HepG2 (cell line): Measurements from ENCODE around the gene RGS7. TPM values are rescaled to one million over a fixed set of nuclear protein-coding genes. Genes with fewer than 3 reads are reported as not detected.

ENCODE experiments used
- ATAC-seq: fragments of 200-7000 bp; cut with Tn5 transposase; 3 replicates; pipeline ENCODE4 v1.9.1; 2020; ENCODE audit warnings: mild to moderate bottlenecking, moderate library complexity
- BruUV-seq: library from RNA; stranded (reverse); fragments of 400-500 nt; replicated peaks from 2 replicates; lab custom pipeline; 2021; lab: Mats Ljungman, UMichigan
- CTCF ChIA-PET: fragments of 300-600 bp; formaldehyde crosslinking; extraction: SDS; loops from one replicate; lab custom pipeline; 2021; ENCODE audit warnings: low total read pairs, inconsistent platforms, low intra/inter-chr PET ratio; lab: Yijun Ruan, JAX
- POLR2A ChIA-PET: fragments of 350-600 bp; sonication (Branson Sonifier 250); formaldehyde crosslinking; loops from one replicate; lab custom pipeline; 2020; ENCODE audit warnings: antibody characterized with exemption, inconsistent platforms; lab: Yijun Ruan, JAX
- DNase-seq: peaks from one replicate; pipeline ENCODE4 v3.0.0-alpha.2; 2015; ENCODE audit warnings: low spot score
- FAIRE-seq: peaks from 3 replicates; lab custom pipeline; 2011; peaks lifted over from hg19 to GRCh38; lab: Jason Lieb, UNC
- H2AFZ ChIP-seq: one replicate; pipeline ENCODE4 v1.6.1; 2011; ENCODE audit warnings: low read length, inconsistent platforms
- H3K27ac ChIP-seq: fragments of 300-600 bp; 3 replicates; pipeline ENCODE4 v1.8.0; 2011; ENCODE audit warnings: mixed run types, mild to moderate bottlenecking, mixed read lengths, low read length, inconsistent platforms; ENCODE audit not compliant: insufficient read depth; ENCODE audit errors: extremely low read length
- H3K27me3 ChIP-seq, 2 experiments: fragments of 200-600 bp in 1 of 2; 2 replicates in 1 of 2; 3 replicates in 1 of 2; pipeline versions ENCODE4 v1.6.0 to v1.8.0; 2011; ENCODE audit warnings: low read length in 2 of 2, mild to moderate bottlenecking in 2 of 2, moderate library complexity in 2 of 2, inconsistent platforms in 1 of 2; ENCODE audit not compliant: insufficient read depth in 2 of 2, control insufficient read depth in 1 of 2
- H3K36me3 ChIP-seq, 2 experiments: fragments of 200-600 bp in 1 of 2; replicated peaks in 1 of 2; 2 replicates in 1 of 2; 3 replicates in 1 of 2; pipeline versions ENCODE4 v1.5.1 to v1.8.0; 2011; ENCODE audit warnings: low read length in 2 of 2, inconsistent platforms in 1 of 2; ENCODE audit not compliant: insufficient read depth in 2 of 2, control insufficient read depth in 1 of 2
- H3K4me1 ChIP-seq: 2 replicates; pipeline ENCODE4 v1.5.1; 2012; ENCODE audit warnings: low read length, inconsistent platforms; ENCODE audit not compliant: insufficient read depth
- H3K4me2 ChIP-seq: 2 replicates; pipeline ENCODE4 v1.6.0; 2011; ENCODE audit warnings: low read depth, low read length, inconsistent platforms
- H3K4me3 ChIP-seq, 3 experiments: fragments of 200-600 bp in 1 of 3; sonication (generic), shearing (Covaris generic) in 1 of 3; replicated peaks in 1 of 3; 2 replicates each; pipeline ENCODE4 v1.5.1; 2011 to 2016; ENCODE audit warnings: low read length in 3 of 3, inconsistent platforms in 2 of 3, low read depth in 2 of 3, mild to moderate bottlenecking in 2 of 3, control low read depth in 1 of 3, mixed read lengths in 1 of 3; ENCODE audit not compliant: insufficient read depth in 1 of 3
- H3K79me2 ChIP-seq: one replicate; pipeline ENCODE4 v1.6.1; 2011; ENCODE audit warnings: low read length, inconsistent platforms; ENCODE audit not compliant: insufficient read depth
- H3K9ac ChIP-seq: 2 replicates; pipeline ENCODE4 v1.6.0; 2011; ENCODE audit warnings: mild to moderate bottlenecking, low read depth, low read length, inconsistent platforms; ENCODE audit not compliant: insufficient read depth
- H3K9me3 ChIP-seq: 2 replicates; pipeline ENCODE4 v1.5.1; 2012; ENCODE audit warnings: mild to moderate bottlenecking, low read length
- H4K20me1 ChIP-seq: 2 replicates; pipeline ENCODE4 v1.6.0; 2011; ENCODE audit warnings: inconsistent platforms, mild to moderate bottlenecking, low read length, moderate library complexity; ENCODE audit not compliant: insufficient read depth
- BCL6 ChIP-seq: IDR thresholded peaks from 2 replicates; pipeline ENCODE4 v1.6.1; 2016; ENCODE audit warnings: missing genetic modification reagents, missing compliant biosample characterization
- NKX3-1 ChIP-seq: sonication (generic); formaldehyde crosslinking; IDR thresholded peaks from 2 replicates; pipeline ENCODE4 v1.5.0; 2020; ENCODE audit warnings: missing genetic modification reagents
- NR2F2 ChIP-seq: IDR thresholded peaks from 2 replicates; pipeline ENCODE4 v1.6.1; 2012; ENCODE audit warnings: low read depth, inconsistent platforms, borderline replicate concordance
- NRL ChIP-seq: sonication (generic); formaldehyde crosslinking; IDR thresholded peaks from 2 replicates; pipeline ENCODE4 v1.5.0; 2020; ENCODE audit warnings: missing genetic modification reagents, mild to moderate bottlenecking, moderate library complexity, borderline replicate concordance
- RARG ChIP-seq: sonication (generic); formaldehyde crosslinking; IDR thresholded peaks from 2 replicates; pipeline ENCODE4 v1.4.0; 2020; ENCODE audit warnings: low read depth, mild to moderate bottlenecking, missing genetic modification reagents
- SIN3A ChIP-seq: IDR thresholded peaks from 2 replicates; pipeline ENCODE4 v1.6.1; 2011; ENCODE audit warnings: low read depth, mild to moderate bottlenecking, control low read depth, low read length, borderline replicate concordance
- SMAD9 ChIP-seq: sonication (generic); formaldehyde crosslinking; IDR thresholded peaks from 2 replicates; pipeline ENCODE4 v1.5.1; 2020; ENCODE audit warnings: mild to moderate bottlenecking, missing genetic modification reagents
- ZNF619 ChIP-seq: sonication (generic); formaldehyde crosslinking; IDR thresholded peaks from 2 replicates; pipeline ENCODE4 v1.4.0; 2020; ENCODE audit warnings: mild to moderate bottlenecking, missing genetic modification reagents
- WGBS: methylation state at CpG from one replicate; pipeline ENCODE4 v1.1.6; 2017; ENCODE audit warnings: low lambda C conversion rate; 5-methylcytosine and 5-hydroxymethylcytosine counted together
- in situ Hi-C: cut with HindIII; loops from 2 replicates; pipeline ENCODE4 v1.10.0; 2017; ENCODE audit warnings: low pct_unique_long_range_greater_than_20kb; ENCODE audit not compliant: extremely low pct_ligation_motif_present
- intact Hi-C: fragments of 100-400 bp; cut with micrococcal nuclease; formaldehyde crosslinking; loops from one replicate; pipeline ENCODE4 v1.10.0; 2022; ENCODE audit not compliant: unreplicated experiment
- polyA plus RNA-seq, 8 experiments: library from polyadenylated mRNA; depleted of rRNA in 3 of 8; stranded (reverse) in 7 of 8; unstranded in 1 of 8; fragments of >200 nt; fragmentation: Illumina TruSeq in 4 of 8; extraction: Trizol in 4 of 8; gene quantifications; 2 replicates each; pipeline versions ENCODE4 v1.2.1 to v1.2.3, GENCODE V29; 2011 to 2016; ENCODE audit warnings: low read depth in 4 of 8, missing spikeins in 1 of 8, mixed read lengths in 1 of 8; ENCODE audit not compliant: insufficient read depth in 1 of 8
- total RNA-seq, 5 experiments: library from RNA; depleted of rRNA; stranded (reverse); fragments of >200 nt; fragmentation: Illumina TruSeq; extraction: Trizol; gene quantifications; 2 replicates each; pipeline ENCODE4 v1.2.3, GENCODE V29; 2016; ENCODE audit warnings: low read depth in 1 of 5
- TF ChIP-seq, protein P1 (sequence below): IDR thresholded peaks from 2 replicates; pipeline ENCODE4 v1.6.1; 2016; ENCODE audit warnings: low read depth
- TF ChIP-seq, protein P2 (sequence below): sonication (generic); formaldehyde crosslinking; IDR thresholded peaks from 2 replicates; pipeline ENCODE4 v1.5.0; 2020; ENCODE audit warnings: mild to moderate bottlenecking, missing genetic modification reagents, borderline replicate concordance
- TF ChIP-seq, protein P3 (sequence below): sonication (generic); formaldehyde crosslinking; IDR thresholded peaks from 2 replicates; pipeline ENCODE4 v1.5.0; 2020; ENCODE audit warnings: missing genetic modification reagents, mild to moderate bottlenecking, borderline replicate concordance

The RGS7 gene
- total and polyA plus RNA-seq, 2 of the 13 experiments (the other 11 are each of a cell fraction or from before 2014, with no cell fraction given) = not detected

GRCh38 chr1:241097479-241097878 is 259.5 kb downstream of the RGS7 start:
- no peaks in the 10 kb centered on the region for H4K20me1 ChIP-seq
- H3K4me1 ChIP-seq = no peaks in the 10 kb centered on the region
- H3K4me3 ChIP-seq = no peak overlapping the region
- H2AFZ ChIP-seq = no peak overlapping the region
- peaks cover 0 to 5% of the 10 kb centered on the region in 2 experiments; a peak in 1 of 5 replicates for H3K27me3 ChIP-seq
- 46% methylated on average over 5 of the region's 5 CpGs for WGBS
- POLR2A ChIA-PET = no interaction called here
- no peaks in the 10 kb centered on the region for H3K79me2 ChIP-seq
- FAIRE-seq (no peak), ATAC-seq (no peak), DNase-seq (no peak)
- H3K27ac ChIP-seq = no peak overlapping the region
- H3K4me2 ChIP-seq = no peak overlapping the region
- no peaks in the 10 kb centered on the region for H3K36me3 ChIP-seq
- CTCF ChIA-PET = no interaction called here
- BruUV-seq = no TSS peak
- intact Hi-C loops (no loop called here), in situ Hi-C loops (no loop called here)
- no peak overlapping the region for H3K9ac ChIP-seq
- no peaks in the 10 kb centered on the region for H3K9me3 ChIP-seq
- TF ChIP-seq BCL6 (CRISPR knock-in tag) (no peak), ZNF619 (CRISPR knock-in tag) (no peak), SIN3A (no peak), SMAD9 (no peak), NKX3-1 (CRISPR knock-in tag) (no peak), RARG (CRISPR knock-in tag) (no peak), NR2F2 (no peak), NRL (CRISPR knock-in tag) (no peak)
- TF ChIP-seq, protein P1, sequence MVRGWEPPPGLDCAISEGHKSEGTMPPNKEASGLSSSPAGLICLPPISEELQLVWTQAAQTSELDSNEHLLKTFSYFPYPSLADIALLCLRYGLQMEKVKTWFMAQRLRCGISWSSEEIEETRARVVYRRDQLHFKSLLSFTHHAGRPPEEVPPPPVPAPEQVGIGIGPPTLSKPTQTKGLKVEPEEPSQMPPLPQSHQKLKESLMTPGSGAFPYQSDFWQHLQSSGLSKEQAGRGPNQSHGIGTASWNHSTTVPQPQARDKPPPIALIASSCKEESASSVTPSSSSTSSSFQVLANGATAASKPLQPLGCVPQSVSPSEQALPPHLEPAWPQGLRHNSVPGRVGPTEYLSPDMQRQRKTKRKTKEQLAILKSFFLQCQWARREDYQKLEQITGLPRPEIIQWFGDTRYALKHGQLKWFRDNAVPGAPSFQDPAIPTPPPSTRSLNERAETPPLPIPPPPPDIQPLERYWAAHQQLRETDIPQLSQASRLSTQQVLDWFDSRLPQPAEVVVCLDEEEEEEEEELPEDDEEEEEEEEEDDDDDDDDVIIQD (CRISPR knock-in tag) = no peak
- TF ChIP-seq, protein P2, sequence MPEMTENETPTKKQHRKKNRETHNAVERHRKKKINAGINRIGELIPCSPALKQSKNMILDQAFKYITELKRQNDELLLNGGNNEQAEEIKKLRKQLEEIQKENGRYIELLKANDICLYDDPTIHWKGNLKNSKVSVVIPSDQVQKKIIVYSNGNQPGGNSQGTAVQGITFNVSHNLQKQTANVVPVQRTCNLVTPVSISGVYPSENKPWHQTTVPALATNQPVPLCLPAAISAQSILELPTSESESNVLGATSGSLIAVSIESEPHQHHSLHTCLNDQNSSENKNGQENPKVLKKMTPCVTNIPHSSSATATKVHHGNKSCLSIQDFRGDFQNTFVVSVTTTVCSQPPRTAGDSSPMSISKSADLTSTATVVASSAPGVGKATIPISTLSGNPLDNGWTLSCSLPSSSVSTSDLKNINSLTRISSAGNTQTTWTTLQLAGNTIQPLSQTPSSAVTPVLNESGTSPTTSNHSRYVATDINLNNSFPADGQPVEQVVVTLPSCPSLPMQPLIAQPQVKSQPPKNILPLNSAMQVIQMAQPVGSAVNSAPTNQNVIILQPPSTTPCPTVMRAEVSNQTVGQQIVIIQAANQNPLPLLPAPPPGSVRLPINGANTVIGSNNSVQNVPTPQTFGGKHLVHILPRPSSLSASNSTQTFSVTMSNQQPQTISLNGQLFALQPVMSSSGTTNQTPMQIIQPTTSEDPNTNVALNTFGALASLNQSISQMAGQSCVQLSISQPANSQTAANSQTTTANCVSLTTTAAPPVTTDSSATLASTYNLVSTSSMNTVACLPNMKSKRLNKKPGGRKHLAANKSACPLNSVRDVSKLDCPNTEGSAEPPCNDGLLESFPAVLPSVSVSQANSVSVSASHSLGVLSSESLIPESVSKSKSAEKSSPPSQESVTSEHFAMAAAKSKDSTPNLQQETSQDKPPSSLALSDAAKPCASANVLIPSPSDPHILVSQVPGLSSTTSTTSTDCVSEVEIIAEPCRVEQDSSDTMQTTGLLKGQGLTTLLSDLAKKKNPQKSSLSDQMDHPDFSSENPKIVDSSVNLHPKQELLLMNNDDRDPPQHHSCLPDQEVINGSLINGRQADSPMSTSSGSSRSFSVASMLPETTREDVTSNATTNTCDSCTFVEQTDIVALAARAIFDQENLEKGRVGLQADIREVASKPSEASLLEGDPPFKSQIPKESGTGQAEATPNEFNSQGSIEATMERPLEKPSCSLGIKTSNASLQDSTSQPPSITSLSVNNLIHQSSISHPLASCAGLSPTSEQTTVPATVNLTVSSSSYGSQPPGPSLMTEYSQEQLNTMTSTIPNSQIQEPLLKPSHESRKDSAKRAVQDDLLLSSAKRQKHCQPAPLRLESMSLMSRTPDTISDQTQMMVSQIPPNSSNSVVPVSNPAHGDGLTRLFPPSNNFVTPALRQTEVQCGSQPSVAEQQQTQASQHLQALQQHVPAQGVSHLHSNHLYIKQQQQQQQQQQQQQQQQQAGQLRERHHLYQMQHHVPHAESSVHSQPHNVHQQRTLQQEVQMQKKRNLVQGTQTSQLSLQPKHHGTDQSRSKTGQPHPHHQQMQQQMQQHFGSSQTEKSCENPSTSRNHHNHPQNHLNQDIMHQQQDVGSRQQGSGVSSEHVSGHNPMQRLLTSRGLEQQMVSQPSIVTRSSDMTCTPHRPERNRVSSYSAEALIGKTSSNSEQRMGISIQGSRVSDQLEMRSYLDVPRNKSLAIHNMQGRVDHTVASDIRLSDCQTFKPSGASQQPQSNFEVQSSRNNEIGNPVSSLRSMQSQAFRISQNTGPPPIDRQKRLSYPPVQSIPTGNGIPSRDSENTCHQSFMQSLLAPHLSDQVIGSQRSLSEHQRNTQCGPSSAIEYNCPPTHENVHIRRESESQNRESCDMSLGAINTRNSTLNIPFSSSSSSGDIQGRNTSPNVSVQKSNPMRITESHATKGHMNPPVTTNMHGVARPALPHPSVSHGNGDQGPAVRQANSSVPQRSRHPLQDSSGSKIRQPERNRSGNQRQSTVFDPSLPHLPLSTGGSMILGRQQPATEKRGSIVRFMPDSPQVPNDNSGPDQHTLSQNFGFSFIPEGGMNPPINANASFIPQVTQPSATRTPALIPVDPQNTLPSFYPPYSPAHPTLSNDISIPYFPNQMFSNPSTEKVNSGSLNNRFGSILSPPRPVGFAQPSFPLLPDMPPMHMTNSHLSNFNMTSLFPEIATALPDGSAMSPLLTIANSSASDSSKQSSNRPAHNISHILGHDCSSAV = no peak
- TF ChIP-seq, protein P3, sequence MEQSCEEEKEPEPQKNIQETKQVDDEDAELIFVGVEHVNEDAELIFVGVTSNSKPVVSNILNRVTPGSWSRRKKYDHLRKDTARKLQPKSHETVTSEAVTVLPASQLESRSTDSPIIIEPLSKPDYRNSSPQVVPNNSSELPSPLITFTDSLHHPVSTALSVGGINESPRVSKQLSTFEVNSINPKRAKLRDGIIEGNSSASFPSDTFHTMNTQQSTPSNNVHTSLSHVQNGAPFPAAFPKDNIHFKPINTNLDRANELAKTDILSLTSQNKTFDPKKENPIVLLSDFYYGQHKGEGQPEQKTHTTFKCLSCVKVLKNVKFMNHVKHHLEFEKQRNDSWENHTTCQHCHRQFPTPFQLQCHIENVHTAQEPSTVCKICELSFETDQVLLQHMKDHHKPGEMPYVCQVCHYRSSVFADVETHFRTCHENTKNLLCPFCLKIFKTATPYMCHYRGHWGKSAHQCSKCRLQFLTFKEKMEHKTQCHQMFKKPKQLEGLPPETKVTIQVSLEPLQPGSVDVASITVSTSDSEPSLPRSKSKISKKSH = no peak
